ENCODE results near the gene HAP1.

DNA sequence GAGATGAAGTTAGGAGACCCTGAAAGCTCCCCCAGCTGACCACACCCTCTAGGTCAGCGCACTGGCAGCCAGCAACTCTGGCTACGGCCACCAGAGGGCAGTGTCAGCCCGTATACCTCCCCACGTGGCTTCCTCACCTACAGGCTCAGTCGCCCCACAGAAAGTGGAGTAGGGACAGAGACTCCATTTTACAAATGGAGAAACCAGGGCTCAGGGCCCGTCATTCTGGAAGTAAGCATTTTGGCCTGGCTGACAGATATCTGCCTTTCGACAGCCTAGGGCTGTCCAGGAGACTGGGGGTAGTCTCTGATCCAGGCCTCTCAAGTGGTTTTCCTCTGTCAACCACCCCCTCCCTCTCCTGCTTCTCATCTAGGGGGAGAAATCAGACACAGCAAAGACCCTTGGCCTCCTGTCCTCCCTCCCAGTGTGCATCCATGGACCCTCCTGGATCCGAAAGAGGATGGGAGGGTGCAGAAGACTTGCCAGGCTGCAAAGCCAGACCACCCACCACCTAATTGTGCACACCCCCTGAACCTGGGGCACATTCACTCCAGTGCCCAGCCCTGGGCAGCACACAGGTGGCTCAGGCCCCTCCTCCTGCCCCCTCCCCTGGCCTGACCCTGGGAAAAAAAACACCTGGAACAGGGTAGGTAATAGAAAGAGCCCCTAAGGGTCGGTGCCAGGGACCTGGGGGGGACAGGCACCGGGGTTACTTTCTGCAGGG lies 3.8 kb upstream of the HAP1 start:
- TF ChIP-seq EP300 (IDR thresholded peaks at IDR 0.05) (no peak), POLR2A (IDR thresholded peaks at IDR 0.05) (no peak), POLR2AphosphoS5 (IDR thresholded peaks at IDR 0.05) (no peak)
- TF ChIP-seq, protein P1, sequence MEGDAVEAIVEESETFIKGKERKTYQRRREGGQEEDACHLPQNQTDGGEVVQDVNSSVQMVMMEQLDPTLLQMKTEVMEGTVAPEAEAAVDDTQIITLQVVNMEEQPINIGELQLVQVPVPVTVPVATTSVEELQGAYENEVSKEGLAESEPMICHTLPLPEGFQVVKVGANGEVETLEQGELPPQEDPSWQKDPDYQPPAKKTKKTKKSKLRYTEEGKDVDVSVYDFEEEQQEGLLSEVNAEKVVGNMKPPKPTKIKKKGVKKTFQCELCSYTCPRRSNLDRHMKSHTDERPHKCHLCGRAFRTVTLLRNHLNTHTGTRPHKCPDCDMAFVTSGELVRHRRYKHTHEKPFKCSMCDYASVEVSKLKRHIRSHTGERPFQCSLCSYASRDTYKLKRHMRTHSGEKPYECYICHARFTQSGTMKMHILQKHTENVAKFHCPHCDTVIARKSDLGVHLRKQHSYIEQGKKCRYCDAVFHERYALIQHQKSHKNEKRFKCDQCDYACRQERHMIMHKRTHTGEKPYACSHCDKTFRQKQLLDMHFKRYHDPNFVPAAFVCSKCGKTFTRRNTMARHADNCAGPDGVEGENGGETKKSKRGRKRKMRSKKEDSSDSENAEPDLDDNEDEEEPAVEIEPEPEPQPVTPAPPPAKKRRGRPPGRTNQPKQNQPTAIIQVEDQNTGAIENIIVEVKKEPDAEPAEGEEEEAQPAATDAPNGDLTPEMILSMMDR (IDR thresholded peaks at IDR 0.05): peak; percentile 96 to 99

Data from suprapubic skin (tissue), 4 donors.